MM.1S (cell line): ENCODE measurements around the gene KCNJ18.
"Not testable (repeated sequence)": the region's sequence is repeated elsewhere in the genome, so short reads cannot be mapped to it uniquely, and the experiment has no call there.

Experiments
- CTCF ChIP-seq: fragments of 300-600 bp; sonication (generic); IDR thresholded peaks from 2 replicates; pipeline ENCODE4 v1.5.1; 2016; ENCODE audit warnings: antibody characterized with exemption, low read length, mixed read lengths
- EZH2 ChIP-seq: fragments of 300-600 bp; sonication (generic); optimal IDR thresholded peaks from 2 replicates; pipeline ENCODE3; 2017; ENCODE audit warnings: low read depth, mild to moderate bottlenecking, antibody characterized with exemption, low read length, mixed read lengths
- EZH2phosphoT487 ChIP-seq: fragments of 300-600 bp; sonication (generic); IDR thresholded peaks from 2 replicates; pipeline ENCODE4 v1.6.1; 2018; ENCODE audit warnings: antibody characterized with exemption, low read length

GRCh38 chr17:21685061-21685795, 7.1 kb upstream of the KCNJ18 start:
- TF ChIP-seq CTCF, EZH2, EZH2phosphoT487: not testable (repeated sequence)
